Measurements from ENCODE around the gene TUFT1.
A peak's percentile ranks its signal among the peaks of the same experiment; 100 is the strongest.

TUFT1 gene

DNA sequence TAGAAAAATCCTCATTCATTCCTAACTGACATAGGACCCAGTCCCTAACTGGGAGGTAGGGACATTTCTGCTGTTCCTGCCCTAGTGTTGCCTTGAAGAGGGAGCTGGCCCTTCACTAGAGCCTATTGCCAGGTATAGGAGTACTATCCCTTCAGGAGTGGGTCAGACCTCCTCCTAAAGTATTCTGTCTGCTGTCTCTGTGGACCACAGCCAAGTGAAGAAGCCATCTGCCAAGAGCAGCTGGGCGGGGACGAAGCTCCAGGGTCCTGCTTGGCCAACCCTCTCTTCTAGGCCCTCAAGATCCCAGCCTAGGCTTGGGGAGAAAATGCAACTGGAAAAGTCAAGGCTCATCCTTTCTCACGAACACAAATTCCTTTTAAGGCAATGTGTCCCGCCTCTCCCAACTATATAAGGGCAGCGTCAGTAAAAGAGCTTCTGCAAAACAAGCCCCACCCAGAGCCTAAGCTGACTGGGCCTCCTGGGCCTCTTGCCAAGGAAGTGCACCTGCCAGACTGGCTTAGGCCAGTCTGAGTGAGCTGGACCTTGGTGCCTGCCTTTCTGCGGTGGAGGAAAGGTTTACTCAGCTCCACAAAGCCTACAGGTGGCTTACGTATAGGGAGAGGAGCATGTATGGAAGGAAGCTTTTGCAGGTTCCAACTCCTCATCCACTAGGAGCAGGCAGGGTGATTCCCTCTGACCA, 638 bp upstream of the TUFT1 start:
- DNase-seq = peak; percentile 68 to 83 (median 78)

DNA sequence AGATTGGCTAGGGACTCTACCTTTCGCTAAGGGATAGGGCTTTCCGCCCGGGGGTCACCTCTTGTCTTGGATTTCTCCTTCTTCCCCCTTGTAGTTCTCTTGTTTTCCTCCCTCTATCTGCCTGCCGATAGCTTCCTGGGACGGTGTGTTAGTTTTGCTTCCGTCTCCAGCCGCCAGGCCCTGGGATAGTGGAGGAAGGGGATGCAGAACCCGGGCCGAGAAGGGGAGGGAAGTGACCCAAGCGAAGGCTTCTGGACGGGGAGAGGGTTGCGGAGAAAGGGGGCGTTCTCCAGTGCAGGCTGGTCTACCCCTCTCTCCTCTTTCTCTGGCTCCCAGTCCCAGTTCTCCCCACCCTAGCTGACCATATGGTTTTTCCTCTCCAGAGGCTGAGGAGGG, 871 bp downstream of the TUFT1 start:
- peak; percentile 8 to 45 (median 18) for DNase-seq

DNA sequence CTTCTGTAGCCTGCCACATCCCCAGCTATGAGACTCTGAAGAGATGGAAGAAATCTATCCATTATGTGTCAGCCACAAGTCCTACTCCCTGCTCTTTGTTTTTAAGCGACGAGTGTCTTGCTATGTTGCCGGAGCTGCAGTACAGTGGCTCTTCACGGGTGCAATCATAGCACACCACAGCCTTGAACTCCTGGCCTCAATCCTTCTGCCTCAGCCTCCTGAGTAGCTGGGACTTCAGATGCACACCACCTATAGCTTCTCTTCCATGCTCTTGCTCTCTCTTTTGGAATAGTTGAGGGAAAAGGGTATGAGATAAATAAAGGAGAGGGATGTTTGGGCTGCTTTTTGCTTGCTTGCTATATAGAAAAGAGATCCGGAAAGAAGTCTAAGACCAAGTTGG, 1.6 kb downstream of the TUFT1 start:
- no peak for DNase-seq

DNA sequence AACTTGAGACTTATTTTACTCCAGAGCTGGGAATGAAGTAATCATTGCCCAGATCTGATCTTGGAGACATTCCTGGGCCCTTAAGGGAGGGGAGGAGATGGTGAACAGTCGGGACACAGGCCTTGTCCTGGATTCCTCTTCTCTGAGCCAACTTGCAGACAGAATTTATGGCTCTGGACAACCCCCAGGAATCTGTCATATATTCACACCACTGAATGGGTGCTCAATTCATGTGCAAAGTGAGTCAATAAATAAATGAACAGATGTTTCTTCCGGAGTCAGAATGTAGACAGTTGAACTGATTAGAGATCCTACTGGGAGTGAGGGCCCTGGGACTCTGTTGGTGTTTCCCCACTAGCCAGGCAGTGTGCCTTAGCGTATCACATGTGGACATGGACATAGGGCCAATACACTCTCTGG, 2.6 kb downstream of the TUFT1 start:
- DNase-seq = no peak

DNA sequence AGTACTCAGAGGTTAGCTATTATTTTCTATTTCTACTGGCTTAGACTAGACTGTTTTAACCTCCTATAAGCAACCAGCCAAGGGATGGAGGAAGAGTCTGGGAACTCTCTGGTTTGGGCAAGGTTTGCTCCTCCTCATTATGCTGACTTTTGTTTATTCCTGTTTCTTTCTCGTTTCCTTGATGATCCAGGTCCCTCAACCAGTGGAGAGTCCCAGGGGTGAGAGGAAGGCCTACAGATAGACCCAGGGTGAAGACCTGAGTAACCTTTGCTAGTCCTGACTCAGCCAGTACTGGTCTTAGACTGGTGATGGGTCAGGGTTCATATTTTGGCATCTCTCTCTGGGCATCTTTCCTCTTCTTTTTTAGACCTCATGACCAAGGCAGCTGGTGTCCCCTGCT, 5.4 kb downstream of the TUFT1 start:
- no peak for DNase-seq

DNA sequence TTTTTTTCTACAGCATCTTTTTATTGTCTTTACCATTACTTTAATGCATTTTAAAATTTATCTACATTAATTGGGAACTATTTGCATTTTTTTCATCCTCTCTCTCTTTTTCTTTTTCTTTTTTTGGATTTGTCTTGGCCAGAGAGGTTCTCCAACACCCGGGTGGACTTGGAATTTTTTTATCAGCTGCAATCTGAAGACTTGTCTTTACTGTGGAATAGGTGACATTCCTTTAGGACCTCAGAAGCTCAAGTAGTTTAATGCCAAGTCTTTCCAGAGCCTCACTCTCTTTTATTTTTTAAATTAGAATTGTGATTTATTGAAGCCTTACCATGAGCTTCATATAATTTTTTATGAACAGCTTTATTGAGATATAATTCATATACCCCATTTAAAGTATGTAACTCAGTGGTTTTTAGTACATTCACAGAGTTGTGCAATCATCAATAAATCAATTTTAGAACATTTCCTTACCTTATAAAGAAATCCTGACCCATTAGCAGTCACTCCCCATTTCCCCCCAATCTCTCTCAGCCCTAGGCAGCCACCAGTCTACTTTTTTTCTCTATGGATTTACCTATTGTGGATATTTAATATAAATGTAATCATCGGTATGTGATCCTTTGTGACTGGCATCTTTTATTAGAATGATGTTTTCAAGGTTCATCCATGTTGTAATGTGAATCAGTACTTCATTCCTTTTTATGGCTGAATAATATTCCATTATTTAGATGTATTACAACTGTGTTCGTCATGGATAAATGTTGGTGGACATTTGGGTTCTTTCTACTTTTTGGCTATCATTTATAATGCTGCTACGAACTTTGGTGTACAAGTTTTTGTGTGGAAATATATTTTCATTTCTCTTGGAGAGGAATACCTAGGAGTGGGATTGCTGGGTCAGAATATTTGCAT, 6.2 kb downstream of the TUFT1 start:
- no peak for DNase-seq

DNA sequence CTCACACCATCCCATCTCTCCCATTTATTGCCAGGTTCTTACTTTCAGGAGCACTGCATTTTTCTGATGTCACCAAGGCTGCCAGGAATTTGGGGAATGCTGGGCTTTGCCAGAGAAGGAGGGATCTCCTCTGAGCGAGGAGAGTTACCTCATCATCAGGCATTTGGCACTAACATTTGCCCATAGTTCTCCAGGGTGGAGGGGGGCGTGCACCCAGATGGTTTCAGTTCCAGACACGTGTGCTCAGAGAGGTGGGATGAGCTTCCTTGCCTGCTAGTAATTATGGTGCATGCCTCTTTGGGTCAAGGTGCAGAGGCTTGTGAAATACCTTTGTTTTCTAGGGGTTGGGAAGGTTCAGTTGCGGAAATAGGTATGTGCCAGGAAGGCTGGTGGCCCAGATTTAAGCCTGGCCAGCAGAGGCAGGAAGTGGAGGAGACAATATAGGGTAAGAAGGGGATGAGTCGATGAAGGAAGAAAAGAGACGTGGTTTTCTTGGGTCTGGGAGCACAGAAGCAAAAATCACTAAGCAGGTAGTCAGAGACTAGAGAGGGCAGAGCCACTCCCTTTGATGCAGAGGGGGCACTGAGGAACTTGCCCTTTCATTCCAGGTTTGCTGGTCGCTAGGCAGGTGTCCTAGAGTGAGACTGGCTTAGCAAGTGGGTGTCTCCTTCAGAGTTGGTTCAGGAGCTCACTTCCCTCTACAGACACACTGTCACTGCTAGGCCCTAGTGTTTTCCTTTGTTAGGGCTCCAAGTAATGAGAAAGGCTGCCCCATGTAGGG, 7.2 kb downstream of the TUFT1 start:
- peak in 3 of 4 experiments; percentile 7 to 22 (median 12) for DNase-seq

DNA sequence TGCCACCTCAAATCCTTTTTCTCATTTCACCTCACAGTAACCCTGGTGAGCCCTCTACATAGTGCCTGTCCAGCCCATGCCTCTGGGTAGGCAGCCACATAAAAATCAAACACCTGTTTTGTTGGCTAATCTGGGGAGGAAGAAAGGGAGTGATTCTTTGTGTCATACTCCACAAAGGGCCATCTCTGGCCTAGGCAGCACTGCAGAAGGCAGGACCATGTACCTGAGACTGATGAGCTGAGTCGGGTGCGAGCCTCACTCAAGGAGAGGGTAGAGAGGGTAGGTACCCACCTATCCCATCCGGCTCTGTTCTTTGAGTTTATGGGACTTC, 7.8 kb downstream of the TUFT1 start:
- DNase-seq = no peak

DNA sequence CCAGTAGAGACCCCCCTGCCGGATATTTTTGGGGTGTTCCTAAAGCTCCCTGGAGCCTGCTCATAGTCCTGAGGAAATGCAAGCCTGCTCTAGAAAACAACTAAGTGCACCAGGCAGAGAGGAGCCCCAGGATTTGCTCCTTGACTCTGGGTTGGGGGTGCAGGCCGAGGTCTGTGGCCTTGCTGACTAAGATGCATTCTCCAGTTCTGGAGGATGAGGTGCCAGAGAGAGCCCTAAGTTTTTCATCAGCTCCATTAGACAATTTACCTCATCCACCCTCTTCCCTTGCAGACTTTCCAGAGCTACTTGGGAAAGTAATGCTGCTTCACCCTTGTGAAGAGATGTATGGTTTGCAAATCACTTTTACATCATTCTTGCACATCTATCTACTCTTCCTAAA, 9.1 kb downstream of the TUFT1 start:
- no peak for DNase-seq

DNA sequence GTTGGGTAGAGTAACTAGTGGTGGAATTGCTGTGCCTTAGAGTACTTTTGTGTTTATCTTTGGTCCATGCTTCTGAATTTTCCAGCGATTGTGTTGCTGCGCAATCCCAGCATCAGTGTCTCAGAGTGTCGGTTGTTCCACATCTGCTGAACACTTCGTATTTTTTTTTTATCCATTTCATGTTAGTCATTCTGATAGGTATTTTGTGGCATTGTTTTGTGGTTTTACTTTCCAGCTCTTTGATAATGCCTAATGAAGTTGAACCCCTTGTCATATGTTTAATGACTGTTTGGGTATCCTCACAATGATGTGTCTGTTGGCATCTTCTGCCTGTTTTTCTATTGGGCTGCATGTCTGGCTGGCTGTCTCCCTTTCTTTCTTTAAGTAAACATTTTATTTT, 13.6 kb downstream of the TUFT1 start:
- no peak for DNase-seq

DNA sequence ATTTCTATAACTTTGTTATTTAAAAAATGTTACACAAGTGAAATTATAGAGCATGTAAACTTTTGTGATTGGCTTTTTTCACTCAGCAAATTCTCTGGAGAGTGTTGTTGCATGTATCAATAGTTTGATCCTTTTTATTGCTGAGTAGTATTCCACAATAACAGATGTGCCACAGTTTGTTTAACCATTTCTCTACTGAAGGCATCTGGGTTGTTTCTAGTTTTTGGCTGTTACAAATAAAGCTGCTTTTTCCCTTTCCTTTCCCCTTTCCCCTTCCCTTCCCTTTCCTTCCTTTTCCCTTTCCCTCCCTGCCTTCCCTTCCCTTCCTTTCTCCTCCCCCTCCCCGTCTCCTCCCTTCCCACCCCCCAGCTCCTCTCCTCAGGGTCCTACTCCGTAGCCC, 15.9 kb downstream of the TUFT1 start:
- DNase-seq = no peak

DNA sequence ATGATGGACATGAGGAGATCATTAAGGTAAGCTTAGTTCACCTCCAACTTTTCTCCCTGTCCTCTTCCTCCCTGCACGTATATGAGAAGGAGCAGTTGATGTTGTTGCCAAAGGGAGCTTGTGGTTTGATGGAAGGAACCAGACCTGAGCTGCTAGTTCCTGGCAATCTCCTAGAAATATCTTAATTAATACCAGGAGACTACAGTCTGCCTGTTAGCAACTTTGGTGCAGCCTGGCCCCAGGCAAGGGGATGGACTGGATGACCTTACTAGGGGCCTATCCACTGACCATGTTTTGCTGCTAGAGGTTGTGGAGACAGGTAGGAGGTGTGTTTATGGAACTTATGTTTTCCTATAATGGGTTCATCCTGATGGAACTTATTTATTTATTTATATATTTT, 22.6 kb downstream of the TUFT1 start:
- DNase-seq = no peak

DNA sequence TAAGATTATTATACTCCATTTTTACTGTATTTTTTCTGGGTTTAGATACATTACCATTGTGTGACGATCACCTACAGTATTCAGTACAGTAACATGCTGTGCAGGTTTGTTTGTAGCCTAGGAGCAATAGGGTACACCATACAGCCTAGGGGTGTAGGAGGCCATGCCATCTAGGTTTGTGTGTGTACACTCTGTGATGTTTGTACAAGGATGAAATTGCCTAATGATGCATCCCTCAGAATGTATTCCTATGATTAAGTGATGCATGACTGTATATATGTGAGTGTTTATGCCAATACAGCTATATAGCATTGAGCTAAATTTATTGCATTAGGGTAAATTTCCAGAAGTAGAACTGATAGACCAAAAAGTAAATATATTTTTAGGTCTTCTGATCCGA, 23.3 kb downstream of the TUFT1 start:
- DNase-seq = no peak

DNA sequence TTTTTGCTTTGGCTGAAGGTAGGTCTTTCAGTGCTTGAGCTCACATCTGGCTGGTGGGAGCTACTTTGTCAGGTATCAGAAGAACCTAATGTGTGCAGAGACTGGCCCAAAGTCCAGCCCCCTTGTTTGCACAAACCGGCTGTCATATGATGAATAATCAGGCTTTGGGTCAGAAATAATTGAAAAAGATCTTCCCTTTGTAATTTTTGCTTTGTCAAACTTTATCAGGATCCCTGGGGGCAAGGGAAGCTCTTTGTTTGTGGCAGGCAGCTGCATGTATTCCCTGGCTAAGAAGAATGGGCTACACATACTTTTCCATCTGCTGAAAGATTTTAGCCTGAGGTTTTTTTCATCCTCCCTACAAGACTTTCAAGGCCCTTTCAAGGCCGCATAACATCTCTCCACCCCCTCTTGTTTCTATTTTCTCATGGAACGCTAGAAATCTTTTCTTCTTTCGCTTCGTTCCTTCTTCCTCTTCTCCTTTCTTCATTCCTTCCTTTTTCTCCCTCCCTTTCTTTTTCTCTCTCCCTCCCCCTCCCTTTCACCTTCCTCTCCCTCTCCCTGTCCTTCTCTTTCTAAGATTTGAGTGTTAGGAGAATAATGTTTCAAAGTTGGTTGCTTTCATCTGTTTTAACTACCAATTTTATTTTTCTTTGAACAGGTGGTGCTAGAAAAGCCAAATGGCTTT, 25.5 kb downstream of the TUFT1 start:
- no peak for DNase-seq

DNA sequence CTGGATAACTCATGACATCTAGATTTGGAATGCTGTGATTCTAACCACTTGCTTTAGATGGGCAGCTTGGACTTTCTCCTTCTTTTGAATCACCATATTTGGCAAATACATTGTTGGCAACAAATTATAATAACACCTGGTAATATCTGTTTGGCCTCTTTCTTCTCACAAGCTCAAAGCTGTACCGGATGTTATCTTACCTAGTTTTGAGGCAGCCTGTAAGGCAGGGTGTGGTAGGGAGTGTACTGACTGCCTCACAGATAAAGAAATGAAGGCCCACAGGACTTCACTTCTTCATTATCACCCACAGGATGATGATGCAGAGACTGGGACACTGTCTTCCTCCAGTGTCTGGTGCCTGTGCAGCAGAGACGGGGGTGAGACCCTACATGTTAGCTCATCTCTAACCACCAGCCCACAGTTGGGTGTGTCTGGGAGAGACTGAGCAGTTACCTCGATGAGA, 28.5 kb downstream of the TUFT1 start:
- DNase-seq = no peak

DNA sequence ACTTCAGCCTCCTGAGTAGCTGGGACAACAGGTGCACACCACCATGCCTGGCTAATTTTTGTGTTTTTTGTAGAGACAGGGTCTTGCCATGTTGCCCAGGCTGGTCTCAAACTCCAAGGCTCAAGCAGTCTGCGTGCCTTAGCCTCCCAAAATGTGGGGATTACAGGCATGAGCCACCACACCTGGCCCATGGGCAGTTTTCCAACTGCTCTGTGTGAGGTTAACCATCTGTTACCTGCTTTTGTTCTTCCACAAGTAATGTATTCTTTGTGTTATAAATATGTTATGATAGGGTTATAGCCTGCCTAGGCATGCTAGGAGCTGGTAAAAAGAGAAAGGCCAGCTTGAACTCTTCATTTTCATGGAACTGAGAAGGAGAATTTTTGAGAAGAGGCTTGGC, 30.7 kb downstream of the TUFT1 start:
- DNase-seq = no peak

DNA sequence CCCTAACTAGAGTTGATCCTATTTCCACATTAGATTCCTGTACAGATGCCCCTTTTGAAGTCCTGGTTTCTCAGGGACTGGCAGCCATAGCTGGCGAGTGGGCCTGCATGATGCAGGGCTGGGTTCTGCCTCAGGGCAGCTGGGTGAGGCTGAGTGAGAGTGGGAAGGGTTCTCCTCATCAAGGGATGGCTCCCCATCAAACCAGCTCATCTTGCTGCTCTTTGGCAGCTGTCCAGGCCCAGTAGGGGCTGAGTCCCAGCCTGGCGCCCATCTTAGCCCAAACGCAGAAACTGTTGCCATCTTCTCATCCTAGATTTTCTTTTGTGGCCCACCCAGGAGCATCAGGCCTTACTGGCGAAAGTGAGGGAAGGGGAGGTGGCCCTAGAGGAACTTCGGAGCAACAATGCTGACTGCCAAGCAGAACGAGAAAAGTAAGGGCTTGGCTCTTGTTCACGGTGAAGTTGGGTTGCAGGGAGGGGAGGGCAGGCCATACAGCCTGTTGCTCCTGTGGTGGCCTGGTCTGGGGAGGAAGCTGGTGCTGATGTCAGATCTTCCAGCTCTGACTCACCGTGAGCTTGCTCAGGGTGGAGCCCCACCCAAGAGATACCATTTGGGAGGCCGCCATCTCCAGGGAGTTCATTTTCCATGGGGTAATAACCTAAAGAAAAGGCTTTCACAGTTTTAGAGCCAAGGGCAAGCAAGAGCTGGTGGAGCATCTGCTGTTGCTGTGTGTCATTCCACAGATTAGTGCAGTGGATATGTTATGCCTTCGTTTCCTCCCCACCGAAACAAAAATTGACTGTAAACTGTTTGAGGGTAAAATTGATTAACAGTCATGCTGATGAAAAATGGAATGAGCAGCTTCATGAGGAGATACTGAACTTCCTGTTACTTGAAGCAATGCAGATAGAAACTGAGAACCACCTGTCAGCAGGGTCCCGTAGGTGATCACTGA, 34.7 kb downstream of the TUFT1 start:
- DNase-seq = peak; percentile 8 to 43 (median 38)

DNA sequence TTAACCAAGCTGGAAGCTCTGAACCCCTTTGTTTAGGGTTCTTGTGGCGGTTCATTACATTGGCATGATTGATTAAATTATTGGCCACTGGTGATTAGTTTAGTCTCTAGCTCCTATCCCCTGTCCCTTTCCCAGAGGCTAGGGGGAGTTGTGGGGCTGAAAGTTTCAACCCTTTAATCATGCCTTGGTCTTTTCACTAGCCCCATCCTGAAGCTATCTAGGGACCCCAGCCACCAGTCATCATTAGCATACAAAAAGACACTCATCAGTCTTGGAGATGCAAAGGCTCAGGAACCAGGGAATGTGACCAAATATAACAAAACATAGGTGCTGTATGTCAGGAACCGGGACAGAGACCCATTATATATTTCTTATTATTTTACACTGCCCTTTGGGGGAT, 37.1 kb downstream of the TUFT1 start:
- no peak for DNase-seq

DNA sequence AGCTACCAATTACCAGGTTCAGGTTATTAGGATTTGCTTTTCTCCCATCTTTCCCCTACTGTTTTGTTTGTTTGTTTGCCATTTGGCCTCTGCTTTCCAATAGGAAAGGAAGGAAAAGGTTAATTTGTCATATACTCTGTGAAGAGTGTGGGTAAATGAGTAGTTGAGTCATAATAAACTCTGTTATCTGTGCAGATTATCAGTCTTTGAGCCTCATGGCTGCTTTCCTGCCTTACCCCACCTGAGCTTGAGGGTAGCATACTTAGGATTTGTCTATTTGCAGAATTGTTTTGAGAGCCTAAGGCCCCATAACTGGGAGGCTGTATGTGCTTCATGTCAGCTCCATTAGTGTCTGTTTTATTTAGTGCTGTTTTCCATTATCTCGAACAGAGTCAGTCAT, 38.8 kb downstream of the TUFT1 start:
- no peak for DNase-seq

DNA sequence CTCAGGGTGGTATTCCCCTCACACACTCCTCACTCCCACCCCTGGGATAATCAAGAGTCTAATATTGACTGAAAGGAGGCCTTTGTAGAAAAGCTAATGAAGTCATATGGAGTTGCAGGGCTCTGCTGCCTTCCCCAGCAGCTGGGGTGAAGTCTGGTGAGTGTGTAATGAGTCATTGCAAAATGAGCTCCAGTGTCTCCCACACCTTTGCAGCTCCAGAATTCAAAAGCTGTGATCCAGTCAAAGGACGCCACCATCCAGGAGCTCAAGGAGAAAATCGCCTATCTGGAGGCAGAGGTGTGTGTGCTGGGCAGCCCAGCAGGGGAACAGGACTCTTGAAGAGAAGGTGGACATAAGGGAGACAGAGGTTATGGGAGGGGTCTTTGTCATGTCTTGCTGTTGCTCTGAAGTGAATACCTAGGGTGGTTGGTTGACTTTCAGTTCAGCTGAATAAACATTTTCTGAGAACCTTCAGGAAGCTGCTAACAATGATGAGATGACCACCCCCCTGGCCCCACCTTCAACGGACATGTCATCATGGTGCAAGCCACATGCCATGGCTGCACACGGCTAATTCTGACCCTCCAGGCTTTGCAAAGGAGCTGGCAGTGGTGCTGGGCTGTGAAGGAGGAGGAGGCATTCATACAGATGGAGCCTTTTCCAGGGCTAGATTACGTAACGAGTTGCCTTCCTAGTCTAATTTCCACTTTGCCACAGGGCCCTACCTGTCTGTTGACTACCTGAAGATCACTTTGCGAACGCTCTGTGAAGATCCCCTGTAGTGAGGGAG, 39.5 kb downstream of the TUFT1 start:
- DNase-seq = peak in 2 of 4 experiments; percentile 5 to 11

DNA sequence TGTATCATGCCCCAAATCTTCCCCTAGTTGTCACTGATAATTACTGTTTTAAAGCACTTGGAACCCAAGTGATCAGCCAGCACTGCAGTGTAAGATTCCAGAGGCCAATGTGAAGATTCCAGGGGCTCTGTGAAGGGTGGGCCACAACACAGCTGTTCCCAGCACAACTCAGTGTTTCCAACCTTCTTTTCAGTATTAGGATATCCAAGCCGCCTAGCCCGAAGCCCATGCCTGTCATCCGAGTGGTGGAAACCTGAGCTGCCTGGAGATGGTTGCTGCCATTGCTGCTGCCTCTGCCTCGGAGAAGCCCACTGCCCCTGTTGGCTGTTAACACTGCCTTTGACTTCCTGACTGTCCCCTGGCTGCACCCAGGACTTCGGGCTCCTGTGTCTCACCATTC, 41.3 kb downstream of the TUFT1 start:
- no peak for DNase-seq
